Mammary microvascular endothelial cell (primary cell): ENCODE measurements around the gene TIMELESS. TPM values are rescaled to one million over a fixed set of nuclear protein-coding genes. Genes with fewer than 3 reads are reported as not detected.

Experiments
- total RNA-seq: library from RNA; depleted of rRNA; stranded (reverse); fragments of >200 nt; gene quantifications from 2 replicates; pipeline ENCODE4 v1.2.3, GENCODE V29; 2015

Gene TIMELESS
- total RNA-seq = 21.9 and 23.5 TPM in 2 replicates

GRCh38 chr12:56448860-56449621 is at the start of gene TIMELESS:
Gene TIMELESS (minus strand): TSS chr12:56449426. CDS start chr12:56434170, 15,256 bp downstream.

GRCh38 chr12:56488041-56488955 is 39.1 kb upstream of the TIMELESS start, which contains the start of gene GLS2:
Gene GLS2 (minus strand): TSS chr12:56488161. CDS start chr12:56488118, 43 bp downstream.

GRCh38 chr12:56468216-56469006 is 19.2 kb upstream of the TIMELESS start, which contains the start of gene SPRYD4:
Gene SPRYD4 (plus strand): TSS chr12:56468578. CDS start chr12:56468592, 14 bp downstream.

GRCh38 chr12:56454557-56454956 is 5.3 kb upstream of the TIMELESS start, which contains the start of gene MIP:
Gene MIP (minus strand): TSS chr12:56454657. CDS start chr12:56454613, 44 bp downstream.

Other genes with a start within 250 kb of the TIMELESS start
- gene RNF41, start 227.5 kb downstream of the TIMELESS start, total RNA-seq = 46.2 and 57.4 TPM in 2 replicates
- 41.6 and 57.6 TPM in 2 replicates for gene NABP2, start 225.1 kb downstream of the TIMELESS start, total RNA-seq
- not detected in 2 replicates for gene SLC39A5, start 219.4 kb downstream of the TIMELESS start, total RNA-seq
- gene ANKRD52, start 191.0 kb downstream of the TIMELESS start, total RNA-seq = 17.7 and 18.9 TPM in 2 replicates
- gene COQ10A, start 182.5 kb downstream of the TIMELESS start, total RNA-seq = 7.4 and 9.2 TPM in 2 replicates
- gene CS, start 149.1 kb downstream of the TIMELESS start, total RNA-seq = 156 and 157 TPM in 2 replicates
- gene CNPY2, start 133.4 kb downstream of the TIMELESS start, total RNA-seq = 107 and 108 TPM in 2 replicates
- 5.5 and 7.4 TPM in 2 replicates for gene PAN2, start 115.4 kb downstream of the TIMELESS start, total RNA-seq
- gene IL23A, start 110.5 kb downstream of the TIMELESS start, total RNA-seq = 0.13 TPM in 1 of 2 replicates, not detected in the other
- 50.8 and 60.7 TPM in 2 replicates for gene STAT2, start 89.3 kb downstream of the TIMELESS start, total RNA-seq
- gene APOF, start 86.6 kb downstream of the TIMELESS start, total RNA-seq = not detected in 2 replicates
- not detected in 2 replicates for gene MIP, start 5.2 kb upstream of the TIMELESS start, total RNA-seq
- gene SPRYD4, start 19.2 kb upstream of the TIMELESS start, total RNA-seq = 2.0 and 2.4 TPM in 2 replicates
- not detected in 2 replicates for gene GLS2, start 38.7 kb upstream of the TIMELESS start, total RNA-seq
- gene RBMS2, start 72.4 kb upstream of the TIMELESS start, total RNA-seq = 35.1 and 41.6 TPM in 2 replicates
- 28.8 and 34.1 TPM in 2 replicates for gene BAZ2A, start 180.9 kb upstream of the TIMELESS start, total RNA-seq
- 572 and 615 TPM in 2 replicates for gene ATP5F1B, start 196.6 kb upstream of the TIMELESS start, total RNA-seq
- gene PTGES3, start 238.9 kb upstream of the TIMELESS start, total RNA-seq = 122 and 143 TPM in 2 replicates